Type B pancreatic cell (in vitro differentiated cells): ENCODE measurements around the gene TRAP1. TPM values are rescaled to one million over a fixed set of nuclear protein-coding genes. Genes with fewer than 3 reads are reported as not detected.
A peak's percentile ranks its signal among the peaks of the same experiment; 100 is the strongest.

ENCODE experiments used
- DNase-seq: peaks from one replicate; pipeline ENCODE4 v3.0.0; 2021; ENCODE audit warnings: mixed read lengths; ENCODE audit not compliant: unreplicated experiment; ENCODE audit errors: extremely low spot score
- H3K27ac Mint-ChIP-seq: 2 replicates; pipeline ENCODE4 v1.8.0; 2021; ENCODE audit warnings: mild to moderate bottlenecking, mixed read lengths
- H3K27me3 Mint-ChIP-seq: 2 replicates; pipeline ENCODE4 v1.8.0; 2021; ENCODE audit warnings: mixed read lengths
- H3K36me3 Mint-ChIP-seq: 2 replicates; pipeline ENCODE4 v1.8.0; 2021; ENCODE audit warnings: mixed read lengths
- H3K4me1 Mint-ChIP-seq: one replicate; pipeline ENCODE4 v1.8.0; 2021; ENCODE audit warnings: mixed read lengths; ENCODE audit not compliant: unreplicated experiment
- H3K4me3 Mint-ChIP-seq: 2 replicates; pipeline ENCODE4 v1.8.0; 2021; ENCODE audit warnings: mild to moderate bottlenecking, mixed read lengths
- H3K9me3 Mint-ChIP-seq: 2 replicates; pipeline ENCODE4 v1.8.0; 2021; ENCODE audit warnings: mixed read lengths
- CTCF ChIP-seq: fragments of 200-600 bp; sonication (generic); conservative IDR thresholded peaks from 2 replicates; pipeline ENCODE4 v1.5.0; 2021; ENCODE audit warnings: antibody characterized with exemption, mild to moderate bottlenecking
- total RNA-seq: library from RNA; stranded (reverse); gene quantifications from 2 replicates; pipeline ENCODE4 v1.2.1, GENCODE V29; 2021; ENCODE audit warnings: low replicate concordance

TRAP1 gene
- total RNA-seq, 1 donor from 2014 or later, result 138 TPM

- H3K4me1 Mint-ChIP-seq, result no peaks in the 10 kb centered on the region
Observed at GRCh38 chr16:3732171-3732570, 14.8 kb upstream of the TRAP1 start.

GRCh38 chr16:3731126-3731935 lies 14.0 kb upstream of the TRAP1 start:
- Mint-ChIP-seq H3K27ac (peak overlapping the region; percentile 74), H3K36me3 (peaks cover 33% of the 10 kb centered on the region), H3K4me1 (no peaks in the 10 kb centered on the region), H3K27me3 (no peaks in the 10 kb centered on the region), H3K9me3 (no peaks in the 10 kb centered on the region), H3K4me3 (no peak overlapping the region)
- DNase-seq, result no peak
- TF ChIP-seq CTCF, result no peak

More at GRCh38 chr16:3732171-3732570, 14.8 kb upstream of the TRAP1 start:
- peak overlapping the region; percentile 74 for H3K27ac Mint-ChIP-seq
- no peaks in the 10 kb centered on the region for H3K9me3 Mint-ChIP-seq
- TF ChIP-seq CTCF, result no peak
- no peaks in the 10 kb centered on the region for H3K27me3 Mint-ChIP-seq
- H3K4me3 Mint-ChIP-seq, result no peak overlapping the region
- no peak for DNase-seq
- H3K36me3 Mint-ChIP-seq, result peaks cover 33% of the 10 kb centered on the region

- peaks cover 26% of the 10 kb centered on the region for H3K36me3 Mint-ChIP-seq
- TF ChIP-seq CTCF, result no peak
Observed at GRCh38 chr16:3730161-3731125, 13.1 kb upstream of the TRAP1 start.

GRCh38 chr16:3729161-3730112 lies 12.1 kb upstream of the TRAP1 start:
- Mint-ChIP-seq H3K36me3 (peaks cover 25% of the 10 kb centered on the region), H3K27me3 (no peaks in the 10 kb centered on the region), H3K27ac (peak overlapping the region; percentile 66)

More at GRCh38 chr16:3730161-3731125, 13.1 kb upstream of the TRAP1 start:
- H3K27me3 Mint-ChIP-seq, result no peaks in the 10 kb centered on the region
- no peak for DNase-seq
- H3K4me1 Mint-ChIP-seq, result no peaks in the 10 kb centered on the region
- H3K27ac Mint-ChIP-seq, result peak overlapping the region; percentile 66
- H3K9me3 Mint-ChIP-seq, result no peaks in the 10 kb centered on the region
- no peak overlapping the region for H3K4me3 Mint-ChIP-seq

More at GRCh38 chr16:3729161-3730112, 12.1 kb upstream of the TRAP1 start:
- Mint-ChIP-seq H3K9me3 (no peaks in the 10 kb centered on the region), H3K4me3 (no peak overlapping the region), H3K4me1 (no peaks in the 10 kb centered on the region)
- DNase-seq, result no peak
- no peak for TF ChIP-seq CTCF
